HG03066 (cell line): ENCODE results near the gene MTPN.

ENCODE experiments used
- ATAC-seq: cut with Tn5 transposase; IDR thresholded peaks from one replicate; pipeline ENCODE4 v1.9.1; 2021; ENCODE audit warnings: low read depth; ENCODE audit not compliant: unreplicated experiment

The MTPN gene

DNA sequence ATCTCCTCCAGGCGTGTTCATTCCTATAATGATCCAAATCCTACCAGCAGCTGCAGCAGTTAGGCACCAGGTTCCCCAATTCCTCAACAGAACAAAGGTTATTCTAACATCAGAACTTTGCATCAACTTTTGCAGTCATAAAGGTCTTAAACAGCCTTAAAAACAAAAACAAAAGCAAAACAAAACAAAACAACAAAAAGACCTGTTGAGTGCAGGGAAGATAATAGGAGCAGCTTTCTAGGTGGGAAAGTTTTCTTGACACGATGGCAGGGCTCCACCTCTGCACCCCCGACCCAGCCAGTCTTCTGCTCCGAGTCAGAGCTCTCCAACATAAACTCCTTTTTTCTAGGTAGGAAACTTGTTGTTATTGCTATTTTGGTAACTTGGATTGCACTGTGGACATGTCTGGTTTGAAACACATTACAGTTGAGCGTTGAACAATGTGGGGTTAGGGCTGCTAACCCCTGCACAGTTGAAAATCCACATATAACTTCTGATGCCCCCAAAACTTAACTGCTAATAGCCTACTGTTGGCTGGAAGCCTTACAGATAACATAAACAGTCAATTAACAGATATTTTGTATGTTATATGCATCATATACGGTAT, 77.6 kb downstream of the MTPN start:
- no peak for ATAC-seq

GRCh38 chr7:135898226-135898625, 78.9 kb downstream of the MTPN start:
- ATAC-seq: no peak

GRCh38 chr7:135894816-135895215, 82.3 kb downstream of the MTPN start:
- ATAC-seq: no peak

DNA sequence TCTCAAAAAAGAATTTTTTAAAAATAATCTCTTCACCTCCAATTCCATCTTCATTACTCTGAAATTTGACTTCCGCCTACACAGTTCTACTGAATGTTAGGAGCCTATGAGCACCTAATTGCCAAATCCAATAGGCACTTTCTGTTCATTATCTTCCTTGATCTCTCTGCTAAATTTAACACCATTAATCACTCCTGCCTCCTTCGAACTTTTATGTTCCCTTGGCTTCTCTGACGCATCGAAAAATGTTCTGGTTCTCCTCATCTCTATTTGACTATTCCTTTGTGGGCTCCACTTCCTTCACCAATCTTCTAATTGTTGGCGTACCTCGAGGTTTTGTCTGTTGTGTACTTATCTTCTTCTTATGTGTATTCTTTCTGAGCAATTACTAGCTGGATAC, 87.3 kb downstream of the MTPN start:
- ATAC-seq: no peak

DNA sequence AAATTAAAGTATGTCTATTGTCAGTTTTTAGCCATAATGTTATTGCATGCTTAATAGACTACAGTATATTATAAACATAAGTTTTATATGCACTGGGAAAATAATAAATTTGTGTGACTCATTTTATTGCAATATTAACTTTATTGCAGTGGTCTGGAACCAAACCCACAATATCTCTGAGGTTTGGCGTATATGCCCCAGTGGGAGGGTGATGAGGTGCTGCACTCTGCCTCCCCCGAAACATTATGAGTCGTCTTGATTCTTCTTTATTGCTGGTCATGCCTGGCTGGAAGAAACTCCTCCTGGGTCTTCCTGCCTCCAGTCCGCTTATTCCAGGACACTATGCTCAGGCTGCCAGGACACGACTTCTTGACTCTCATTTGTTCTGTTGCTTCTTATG, 88.4 kb downstream of the MTPN start:
- no peak for ATAC-seq

DNA sequence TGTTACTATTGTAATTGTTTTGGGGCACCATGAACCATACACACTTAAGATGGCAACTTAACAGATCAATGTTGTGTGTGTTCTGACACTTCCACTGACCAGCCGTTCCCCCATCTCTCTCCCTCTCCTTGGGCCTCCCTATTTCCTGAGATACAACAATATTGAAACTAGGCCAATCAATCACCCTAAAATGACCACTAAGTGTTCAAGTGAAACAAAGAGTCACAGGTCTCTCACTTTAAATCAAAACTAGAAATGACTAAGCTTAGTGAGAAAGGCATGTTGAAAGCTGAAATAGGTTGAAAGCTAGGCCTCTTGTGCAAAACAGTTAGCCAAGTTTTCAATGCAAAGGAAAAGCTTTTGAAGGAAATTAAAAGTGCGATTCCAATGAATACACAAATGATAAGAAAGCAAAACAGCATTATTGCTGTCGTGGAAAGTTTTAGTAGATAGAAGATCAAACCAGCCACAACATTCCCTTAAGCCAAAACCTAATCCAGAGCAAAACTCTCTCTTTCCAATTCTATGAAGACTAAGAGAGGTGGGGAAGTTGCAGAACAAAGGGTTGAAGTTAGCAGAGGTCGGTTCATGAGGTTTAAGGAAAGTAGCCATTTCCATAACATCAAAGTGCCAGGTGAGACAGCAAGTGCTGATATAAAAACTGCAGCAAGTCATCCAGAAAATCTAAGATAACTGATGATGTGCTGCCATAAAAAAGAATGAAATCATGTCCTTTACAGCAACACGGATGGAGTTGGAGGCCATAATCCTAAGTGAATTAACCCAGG, 90.6 kb downstream of the MTPN start:
- peak; percentile 80 for ATAC-seq

GRCh38 chr7:135884495-135885232, 92.5 kb downstream of the MTPN start:
- no peak for ATAC-seq

DNA sequence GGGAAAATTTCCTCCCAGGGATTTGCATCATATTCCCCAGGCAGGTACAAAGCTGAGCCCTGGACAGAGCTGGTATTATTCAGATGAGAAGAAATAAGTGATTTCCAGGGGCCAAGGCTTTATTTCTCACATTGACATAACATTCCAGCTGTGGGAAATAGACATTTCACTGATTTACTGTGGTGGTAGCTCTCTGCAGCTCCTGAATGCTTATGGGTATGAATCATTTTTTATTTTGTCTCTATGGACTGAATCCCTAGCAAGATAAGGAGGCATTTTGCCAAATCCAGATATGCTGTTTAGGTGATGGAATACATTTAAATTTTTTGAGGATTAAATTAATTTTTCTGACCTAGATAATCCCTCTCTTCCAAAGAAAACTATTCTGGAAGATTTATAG, 97.9 kb downstream of the MTPN start:
- ATAC-seq: no peak

DNA sequence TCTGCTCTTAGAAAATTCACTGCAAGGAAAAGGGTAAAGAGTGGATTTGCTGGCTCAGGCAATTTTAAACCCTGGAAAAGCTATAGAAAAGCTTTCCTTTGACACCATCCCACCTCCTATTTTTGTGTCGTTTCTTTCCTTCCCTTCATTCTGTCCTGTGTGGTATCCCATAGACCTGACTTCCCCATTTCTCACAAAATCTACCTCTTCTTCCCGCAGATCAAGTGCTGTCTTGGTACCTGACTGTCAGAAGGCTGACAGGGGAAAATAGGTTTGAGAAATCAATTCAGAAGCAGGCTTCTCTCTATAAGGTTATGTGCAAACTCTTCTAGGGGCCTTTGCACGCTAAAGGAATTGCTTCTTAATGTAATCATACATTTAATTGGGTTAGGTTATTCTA, 98.9 kb downstream of the MTPN start:
- no peak for ATAC-seq

- no peak for ATAC-seq
These were observed 99.4 kb downstream of the MTPN start for GRCh38 chr7:135877805-135878204.
